ENCODE results near the gene THEMIS2.

DNA sequence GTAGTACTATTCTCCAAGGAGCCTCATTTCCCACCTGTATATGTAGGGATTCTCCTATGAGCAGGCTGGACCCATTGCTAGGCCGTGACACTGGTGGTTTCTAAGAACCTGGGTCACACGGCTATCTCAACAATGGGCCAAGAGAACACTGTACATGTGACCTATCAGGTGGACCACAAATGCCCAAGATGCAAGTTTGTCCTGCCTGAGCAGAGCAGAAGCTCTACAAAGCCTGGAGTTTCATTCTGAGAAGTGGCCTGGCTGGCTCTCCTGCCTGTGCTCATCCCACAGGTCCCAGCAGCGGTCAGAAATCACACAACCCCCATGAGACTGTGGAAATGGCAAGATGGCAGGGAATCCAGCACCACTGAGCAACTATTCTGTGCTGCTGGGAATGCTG is 17.2 kb downstream of the THEMIS2 start:
- TF ChIP-seq, protein P1, sequence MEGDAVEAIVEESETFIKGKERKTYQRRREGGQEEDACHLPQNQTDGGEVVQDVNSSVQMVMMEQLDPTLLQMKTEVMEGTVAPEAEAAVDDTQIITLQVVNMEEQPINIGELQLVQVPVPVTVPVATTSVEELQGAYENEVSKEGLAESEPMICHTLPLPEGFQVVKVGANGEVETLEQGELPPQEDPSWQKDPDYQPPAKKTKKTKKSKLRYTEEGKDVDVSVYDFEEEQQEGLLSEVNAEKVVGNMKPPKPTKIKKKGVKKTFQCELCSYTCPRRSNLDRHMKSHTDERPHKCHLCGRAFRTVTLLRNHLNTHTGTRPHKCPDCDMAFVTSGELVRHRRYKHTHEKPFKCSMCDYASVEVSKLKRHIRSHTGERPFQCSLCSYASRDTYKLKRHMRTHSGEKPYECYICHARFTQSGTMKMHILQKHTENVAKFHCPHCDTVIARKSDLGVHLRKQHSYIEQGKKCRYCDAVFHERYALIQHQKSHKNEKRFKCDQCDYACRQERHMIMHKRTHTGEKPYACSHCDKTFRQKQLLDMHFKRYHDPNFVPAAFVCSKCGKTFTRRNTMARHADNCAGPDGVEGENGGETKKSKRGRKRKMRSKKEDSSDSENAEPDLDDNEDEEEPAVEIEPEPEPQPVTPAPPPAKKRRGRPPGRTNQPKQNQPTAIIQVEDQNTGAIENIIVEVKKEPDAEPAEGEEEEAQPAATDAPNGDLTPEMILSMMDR (IDR thresholded peaks at IDR 0.05), result no peak
- TF ChIP-seq EP300 (IDR thresholded peaks at IDR 0.05) (no peak), POLR2A (IDR thresholded peaks at IDR 0.05) (no peak)
